A549 (cell line): ENCODE data around the gene ADTRP.

Experiments
- CEBPB ChIP-seq, 2 experiments: fragments of >200 bp in 1 of 2; sonication (Bioruptor Twin) in 1 of 2; formaldehyde crosslinking in 1 of 2; IDR thresholded peaks; 2 replicates each; pipeline ENCODE4 v1.6.1; 2012 to 2016
- CTCF ChIP-seq: fragments of >200 bp; sonication (Bioruptor Twin); formaldehyde crosslinking; IDR thresholded peaks from 3 replicates; pipeline ENCODE4 v1.5.1; 2016
- HEYL ChIP-seq: fragments of 250-450 bp; sonication (Bioruptor Pico); IDR thresholded peaks from 2 replicates; pipeline ENCODE4 v1.8.0; 2021; ENCODE audit warnings: mild to moderate bottlenecking, moderate library complexity
- MAX ChIP-seq: IDR thresholded peaks from 2 replicates; pipeline ENCODE4 v1.6.1; 2012
- POLR2AphosphoS2 ChIP-seq: conservative IDR thresholded peaks from 2 replicates; pipeline ENCODE4 v1.6.1; 2012; ENCODE audit warnings: low read length, improper control_type of control experiment, inconsistent platforms
- RFX5 ChIP-seq: fragments of 450-650 bp; IDR thresholded peaks from 2 replicates; pipeline ENCODE4 v1.7.1; 2014; ENCODE audit warnings: antibody characterized with exemption, mild to moderate bottlenecking, moderate library complexity
- SMC3 ChIP-seq: fragments of >200 bp; sonication (Bioruptor Twin); formaldehyde crosslinking; IDR thresholded peaks from 3 replicates; pipeline ENCODE4 v1.6.1; 2018; ENCODE audit warnings: inconsistent platforms
- TF ChIP-seq, protein P1 (sequence below): fragments of 450-650 bp; IDR thresholded peaks from 2 replicates; pipeline ENCODE4 v1.6.1; 2014; ENCODE audit warnings: antibody characterized with exemption

DNA sequence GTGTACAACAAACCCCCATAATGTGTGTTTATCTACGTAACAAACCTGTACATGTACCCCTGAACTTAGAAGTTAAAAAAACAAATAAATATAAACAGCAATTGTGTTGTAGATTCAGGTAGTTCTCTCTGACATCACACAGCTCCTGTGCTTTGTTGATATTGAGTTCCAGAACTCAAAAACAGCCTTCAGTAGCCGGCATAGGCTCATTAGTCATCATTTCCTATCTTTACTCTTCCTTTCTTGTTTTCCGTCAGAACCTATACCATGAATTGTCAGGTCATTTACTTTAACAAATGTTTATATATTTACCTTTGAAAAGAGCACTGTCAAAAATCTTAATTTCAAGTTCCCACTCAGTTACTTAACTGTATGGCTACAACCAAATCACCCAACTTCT, 88.8 kb downstream of the ADTRP start:
- TF ChIP-seq, protein P1, sequence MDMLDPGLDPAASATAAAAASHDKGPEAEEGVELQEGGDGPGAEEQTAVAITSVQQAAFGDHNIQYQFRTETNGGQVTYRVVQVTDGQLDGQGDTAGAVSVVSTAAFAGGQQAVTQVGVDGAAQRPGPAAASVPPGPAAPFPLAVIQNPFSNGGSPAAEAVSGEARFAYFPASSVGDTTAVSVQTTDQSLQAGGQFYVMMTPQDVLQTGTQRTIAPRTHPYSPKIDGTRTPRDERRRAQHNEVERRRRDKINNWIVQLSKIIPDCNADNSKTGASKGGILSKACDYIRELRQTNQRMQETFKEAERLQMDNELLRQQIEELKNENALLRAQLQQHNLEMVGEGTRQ: no peak
- TF ChIP-seq RFX5 (no peak), CTCF (no peak), HEYL (CRISPR knock-in tag) (no peak), POLR2AphosphoS2 (no peak), SMC3 (no peak), CEBPB (IDR thresholded peaks at IDR 0.05) (no peak), MAX (no peak)
